Neuron (in vitro differentiated cells): ENCODE measurements around the gene TMEM86B.
"Not testable (repeated sequence)": the region's sequence is repeated elsewhere in the genome, so short reads cannot be mapped to it uniquely, and the experiment has no call there.

Source experiments
- H2AFZ ChIP-seq: one replicate; pipeline ENCODE4 v1.6.1; 2013; ENCODE audit warnings: low read depth, mild to moderate bottlenecking, inconsistent platforms, low read length, moderate library complexity
- H3K27me3 ChIP-seq: one replicate; pipeline ENCODE4 v1.6.1; 2013; ENCODE audit warnings: low read length; ENCODE audit not compliant: insufficient read depth
- H3K36me3 ChIP-seq: one replicate; pipeline ENCODE4 v1.6.1; 2013; ENCODE audit warnings: low read length; ENCODE audit not compliant: insufficient read depth
- H3K4me1 ChIP-seq: one replicate; pipeline ENCODE4 v1.6.1; 2013; ENCODE audit warnings: low read length; ENCODE audit not compliant: insufficient read depth
- H3K4me3 ChIP-seq: 2 replicates; pipeline ENCODE4 v1.5.1; 2013; ENCODE audit warnings: mild to moderate bottlenecking, low read length, moderate library complexity
- H3K9me3 ChIP-seq: one replicate; pipeline ENCODE4 v1.6.1; 2013; ENCODE audit warnings: low read length

TMEM86B gene

GRCh38 chr19:55209693-55210472, 18.7 kb downstream of the TMEM86B start:
- Histone ChIP-seq H3K9me3 (peaks cover 5% of the 10 kb centered on the region), H3K36me3 (no peaks in the 10 kb centered on the region), H3K4me1 (peaks cover 24% of the 10 kb centered on the region), H2AFZ (no peak overlapping the region), H3K27me3 (no peaks in the 10 kb centered on the region), H3K4me3 (no peak overlapping the region)

DNA sequence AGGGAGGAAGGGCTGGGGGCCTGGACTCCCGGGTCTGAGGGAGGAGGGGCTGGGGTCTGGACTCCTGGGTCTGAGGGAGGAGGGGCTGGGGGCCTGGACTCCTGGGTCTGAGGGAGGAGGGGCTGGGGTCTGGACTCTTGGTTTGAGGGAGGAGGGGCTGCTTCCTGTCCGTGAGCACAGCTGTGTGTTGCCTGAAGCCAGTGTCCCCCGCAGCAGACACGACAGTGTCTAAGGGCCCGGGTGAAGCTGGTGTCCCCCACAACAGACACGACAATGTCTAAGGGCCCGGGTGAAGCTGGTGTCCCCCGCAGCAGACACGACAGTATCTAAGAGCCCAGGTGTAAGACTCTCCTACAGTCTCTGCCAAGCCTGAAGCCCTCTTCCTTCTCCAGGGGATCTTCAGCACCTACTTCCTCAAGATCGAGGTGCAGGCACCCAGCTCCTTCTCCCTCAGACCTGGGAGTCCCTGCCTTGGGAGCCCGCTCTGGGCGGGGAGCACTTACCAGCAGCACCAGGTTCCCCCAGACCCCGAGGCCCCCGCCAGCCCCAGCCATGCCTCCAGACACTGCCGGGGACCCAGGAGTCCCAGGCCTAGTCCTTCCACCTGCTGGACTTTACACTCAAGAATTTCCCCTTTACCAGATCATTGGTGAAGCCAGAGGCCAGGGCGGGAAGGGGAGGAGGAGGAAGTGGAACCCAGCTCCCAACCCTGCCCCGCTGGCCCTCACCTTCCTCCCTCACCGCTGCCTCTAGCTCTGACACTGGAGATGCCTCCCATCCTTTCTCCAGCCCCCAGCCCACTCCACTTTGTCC, 19.5 kb downstream of the TMEM86B start, which contains the start of gene PTPRH:
Gene PTPRH (minus strand): TSS at position 622 of the 813 bp plus-strand sequence. CDS start 68 bp downstream, at position 554.
- H3K4me1 ChIP-seq, result peaks cover 24% of the 10 kb centered on the region
- H3K9me3 ChIP-seq, result peaks cover 5% of the 10 kb centered on the region
- no peaks in the 10 kb centered on the region for H3K27me3 ChIP-seq
- no peak within 1 kb of the TSS for H2AFZ ChIP-seq
- H3K4me3 ChIP-seq, result no peak within 1 kb of the TSS
- H3K36me3 ChIP-seq, result no peaks in the 10 kb centered on the region

DNA sequence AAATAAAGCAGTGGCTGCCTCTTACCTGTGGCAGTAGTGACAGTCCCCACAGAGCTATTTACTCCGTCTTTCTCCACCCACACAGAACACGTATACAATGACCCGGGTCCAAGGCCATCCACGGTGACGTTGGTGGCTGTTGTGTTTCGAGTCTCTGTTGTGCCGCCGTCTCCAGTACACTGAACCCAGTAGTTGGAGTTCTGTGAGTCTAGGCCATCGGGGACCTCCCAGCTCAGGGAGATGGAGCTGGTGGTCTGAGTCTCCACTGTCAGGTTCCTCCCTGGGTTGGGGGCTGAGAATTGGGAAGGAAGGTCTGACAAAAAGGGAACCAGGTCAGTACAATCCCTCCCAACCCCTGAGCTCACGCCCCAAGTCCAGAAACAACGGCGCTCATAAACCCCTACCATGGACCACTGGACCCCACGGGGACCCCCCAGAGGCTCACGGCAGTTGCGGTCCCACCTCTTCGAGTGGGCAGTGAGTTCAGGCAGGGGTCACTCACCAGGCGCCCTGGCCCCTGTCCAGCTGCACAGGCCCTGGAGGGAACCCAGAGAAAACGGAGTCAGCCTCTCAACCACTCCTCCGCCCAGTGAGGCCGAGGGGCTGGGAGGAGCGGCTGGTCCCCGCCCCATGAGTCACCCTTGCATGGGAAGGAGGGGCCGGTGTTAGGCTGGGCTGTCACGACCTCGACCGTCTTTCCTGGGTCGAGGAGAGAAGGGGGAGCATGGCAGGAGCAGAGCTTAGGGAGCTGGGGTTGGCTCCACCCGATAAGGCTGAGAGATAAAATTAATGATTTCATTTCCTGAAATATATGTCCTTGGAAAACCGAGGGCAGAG, 21.7 kb downstream of the TMEM86B start:
- H3K27me3 ChIP-seq, result no peaks in the 10 kb centered on the region
- H3K4me3 ChIP-seq, result no peak overlapping the region
- peaks cover 24% of the 10 kb centered on the region for H3K4me1 ChIP-seq
- no peaks in the 10 kb centered on the region for H3K9me3 ChIP-seq
- H2AFZ ChIP-seq, result no peak overlapping the region
- H3K36me3 ChIP-seq, result no peaks in the 10 kb centered on the region

DNA sequence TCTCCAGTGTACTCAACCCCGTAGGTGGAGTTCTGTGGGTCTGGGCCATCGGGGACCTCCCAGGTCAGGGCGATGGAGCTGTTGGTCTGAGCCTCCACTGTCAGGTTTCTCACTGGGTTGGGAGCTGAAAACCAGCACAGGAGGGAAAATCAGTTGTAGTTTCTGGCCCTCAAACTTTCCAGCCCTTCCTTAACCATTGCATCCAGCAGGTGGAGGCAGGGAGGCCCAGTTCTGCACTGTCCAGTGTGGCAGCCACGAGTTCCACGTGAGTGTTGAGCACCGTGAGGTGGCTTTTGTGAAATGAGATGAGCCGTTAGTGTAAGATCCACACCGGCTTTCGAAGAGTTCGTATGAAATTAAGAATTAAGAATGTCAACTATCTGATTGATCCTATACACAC, 26.4 kb downstream of the TMEM86B start:
- not testable (repeated sequence) for H2AFZ ChIP-seq, H3K9me3 ChIP-seq, H3K4me3 ChIP-seq, H3K27me3 ChIP-seq, H3K4me1 ChIP-seq, H3K36me3 ChIP-seq

DNA sequence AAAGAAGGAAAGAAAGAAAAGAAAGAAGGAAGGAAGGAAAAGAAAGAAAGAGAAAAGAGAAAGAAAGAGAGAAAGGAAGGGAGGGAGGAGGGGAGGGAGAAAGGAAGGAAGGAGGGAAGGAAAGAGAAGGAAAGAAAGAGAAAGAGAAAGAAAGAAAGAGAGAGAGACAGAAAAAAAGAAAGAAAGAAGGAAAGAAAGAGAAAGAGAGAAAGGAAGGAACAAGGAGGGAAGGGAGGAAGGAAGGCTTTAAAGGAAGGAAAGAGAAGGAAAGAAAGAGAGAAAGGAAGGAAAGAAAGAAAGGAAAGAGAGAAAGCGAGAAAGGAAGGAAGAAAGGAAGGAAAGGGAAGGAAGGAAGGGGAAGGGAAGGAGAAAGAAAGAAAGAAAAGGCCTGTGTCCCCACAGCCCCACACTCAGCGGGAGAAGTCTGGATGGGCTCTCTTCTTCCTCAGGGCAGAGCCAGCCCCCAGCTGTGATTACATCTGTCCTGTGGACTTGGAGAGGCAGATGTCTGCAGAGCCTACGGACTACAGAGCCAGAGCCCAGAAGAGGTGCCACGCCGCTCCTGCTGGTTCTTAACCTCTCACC, 28.9 kb downstream of the TMEM86B start:
- Histone ChIP-seq H3K36me3 (no peaks in the 10 kb centered on the region), H3K4me1 (no peaks in the 10 kb centered on the region), H3K27me3 (no peaks in the 10 kb centered on the region), H2AFZ (no peak overlapping the region), H3K9me3 (no peaks in the 10 kb centered on the region), H3K4me3 (no peak overlapping the region)

DNA sequence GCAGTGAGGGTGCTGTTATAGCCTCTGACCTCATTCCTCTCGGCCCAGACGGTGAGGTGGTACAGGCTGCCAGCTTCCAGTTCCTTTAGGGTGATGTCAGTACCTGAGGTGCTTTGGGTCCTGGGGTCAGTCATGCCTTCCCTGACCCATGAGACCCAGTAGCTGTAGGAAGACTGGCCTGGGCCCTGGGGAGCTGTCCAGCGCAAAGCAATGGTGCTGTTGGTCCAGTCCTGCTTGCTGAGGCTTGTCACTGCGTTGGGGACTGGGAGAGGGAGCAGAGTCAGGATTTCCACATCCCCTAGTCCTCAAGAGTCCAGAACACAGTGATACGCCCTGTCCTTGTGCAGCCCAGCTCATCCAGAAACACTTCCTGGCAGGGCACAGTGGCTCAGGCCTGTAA, 29.9 kb downstream of the TMEM86B start:
- no peaks in the 10 kb centered on the region for H3K27me3 ChIP-seq
- no peak overlapping the region for H2AFZ ChIP-seq
- H3K9me3 ChIP-seq, result no peaks in the 10 kb centered on the region
- no peaks in the 10 kb centered on the region for H3K4me1 ChIP-seq
- H3K4me3 ChIP-seq, result no peak overlapping the region
- no peaks in the 10 kb centered on the region for H3K36me3 ChIP-seq

DNA sequence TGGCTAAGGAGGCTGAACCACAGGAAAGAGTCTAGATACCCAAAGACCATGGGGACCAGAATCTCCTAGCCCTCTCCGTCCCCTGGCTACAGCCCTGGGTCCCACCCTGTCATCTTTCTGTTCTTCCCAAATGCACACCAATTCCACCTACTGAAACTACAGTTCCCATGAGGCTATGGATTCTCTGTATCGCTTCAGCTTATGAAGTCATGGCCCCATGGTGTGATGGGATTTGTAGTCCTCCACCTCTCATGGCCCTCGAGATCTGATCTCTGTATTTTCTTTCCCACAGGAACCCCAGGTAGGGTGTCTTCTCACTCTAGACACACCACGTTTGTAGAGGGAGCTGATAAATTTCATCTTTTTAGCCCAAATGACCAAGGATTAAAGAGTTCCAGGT, 31.0 kb downstream of the TMEM86B start:
- no peak overlapping the region for H3K4me3 ChIP-seq
- H3K4me1 ChIP-seq, result no peaks in the 10 kb centered on the region
- no peaks in the 10 kb centered on the region for H3K27me3 ChIP-seq
- H3K36me3 ChIP-seq, result no peaks in the 10 kb centered on the region
- no peak overlapping the region for H2AFZ ChIP-seq
- H3K9me3 ChIP-seq, result no peaks in the 10 kb centered on the region

GRCh38 chr19:55196803-55197202, 31.8 kb downstream of the TMEM86B start:
- Histone ChIP-seq H3K36me3 (no peaks in the 10 kb centered on the region), H3K27me3 (no peaks in the 10 kb centered on the region), H3K4me1 (no peaks in the 10 kb centered on the region), H3K9me3 (no peaks in the 10 kb centered on the region), H3K4me3 (no peak overlapping the region), H2AFZ (no peak overlapping the region)

- Histone ChIP-seq H3K9me3 (no peaks in the 10 kb centered on the region), H3K4me1 (no peaks in the 10 kb centered on the region), H3K4me3 (no peak overlapping the region), H2AFZ (no peak overlapping the region), H3K27me3 (no peaks in the 10 kb centered on the region), H3K36me3 (no peaks in the 10 kb centered on the region)
These were observed 35.1 kb downstream of the TMEM86B start for GRCh38 chr19:55193481-55193880.

DNA sequence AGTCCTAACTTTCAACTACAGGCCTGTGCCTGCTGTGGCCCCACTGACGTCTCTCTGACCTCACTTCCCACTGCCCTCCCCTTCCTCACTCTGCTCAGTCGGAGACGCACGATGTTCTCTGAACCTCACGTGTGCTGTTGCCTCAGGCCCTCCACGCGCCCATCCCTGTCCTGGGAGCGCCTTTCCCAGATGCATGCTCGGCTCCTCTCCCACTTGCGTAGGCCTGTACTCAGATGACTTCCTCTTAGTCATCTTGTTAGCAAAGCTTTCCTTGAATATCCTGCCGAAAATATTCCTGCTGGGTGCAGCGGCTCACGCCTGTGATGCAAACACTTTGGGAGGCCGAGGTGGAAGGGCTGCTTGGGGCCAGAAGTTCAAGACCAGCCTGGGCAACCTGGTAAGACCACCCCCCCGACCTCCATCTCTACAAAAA, 39.1 kb downstream of the TMEM86B start:
- no peaks in the 10 kb centered on the region for H3K4me1 ChIP-seq
- H2AFZ ChIP-seq, result no peak overlapping the region
- H3K36me3 ChIP-seq, result no peaks in the 10 kb centered on the region
- H3K27me3 ChIP-seq, result peaks cover 7% of the 10 kb centered on the region
- H3K4me3 ChIP-seq, result no peak overlapping the region
- H3K9me3 ChIP-seq, result no peaks in the 10 kb centered on the region

DNA sequence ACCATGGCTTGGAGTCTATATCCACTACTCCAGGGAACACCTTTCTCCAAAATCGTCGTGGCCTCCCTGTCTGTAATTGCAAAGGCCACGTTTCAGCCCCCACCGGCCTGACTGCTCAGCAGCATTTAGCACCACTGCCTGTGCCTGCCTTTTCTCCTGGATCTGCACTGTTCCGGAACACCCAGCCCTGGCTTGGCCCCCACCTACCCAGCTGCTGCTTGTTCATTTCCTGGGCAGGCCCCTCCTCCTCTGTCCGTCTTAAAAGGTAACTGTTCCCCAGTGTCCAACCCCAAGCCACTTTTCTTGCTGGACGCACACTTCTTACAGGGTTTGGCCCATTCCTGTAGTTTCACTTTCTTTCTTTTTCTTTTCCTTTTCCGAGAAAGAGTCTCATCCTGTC, 39.9 kb downstream of the TMEM86B start:
- no peak overlapping the region for H3K4me3 ChIP-seq
- no peaks in the 10 kb centered on the region for H3K36me3 ChIP-seq
- H2AFZ ChIP-seq, result no peak overlapping the region
- no peaks in the 10 kb centered on the region for H3K4me1 ChIP-seq
- H3K9me3 ChIP-seq, result no peaks in the 10 kb centered on the region
- H3K27me3 ChIP-seq, result peaks cover 7% of the 10 kb centered on the region

GRCh38 chr19:55186080-55186479, 42.5 kb downstream of the TMEM86B start:
- Histone ChIP-seq H2AFZ (no peak overlapping the region), H3K9me3 (peaks cover 2% of the 10 kb centered on the region), H3K27me3 (peaks cover 17% of the 10 kb centered on the region), H3K4me3 (no peak overlapping the region), H3K36me3 (no peaks in the 10 kb centered on the region), H3K4me1 (no peaks in the 10 kb centered on the region)
